Activated CD8-positive, alpha-beta memory T cell treated with anti-CD3 and anti-CD28 coated beads, Interleukin-2, amount 50 U/mL, for 1 hour (primary cell): ENCODE measurements around the gene PLPPR5.
"Not testable (repeated sequence)": the region's sequence is repeated elsewhere in the genome, so short reads cannot be mapped to it uniquely, and the experiment has no call there.

Experiments
- DNase-seq: peaks from one replicate; pipeline ENCODE4 v3.0.0-alpha.2; 2020; ENCODE audit errors: extremely low read depth

The PLPPR5 gene

DNA sequence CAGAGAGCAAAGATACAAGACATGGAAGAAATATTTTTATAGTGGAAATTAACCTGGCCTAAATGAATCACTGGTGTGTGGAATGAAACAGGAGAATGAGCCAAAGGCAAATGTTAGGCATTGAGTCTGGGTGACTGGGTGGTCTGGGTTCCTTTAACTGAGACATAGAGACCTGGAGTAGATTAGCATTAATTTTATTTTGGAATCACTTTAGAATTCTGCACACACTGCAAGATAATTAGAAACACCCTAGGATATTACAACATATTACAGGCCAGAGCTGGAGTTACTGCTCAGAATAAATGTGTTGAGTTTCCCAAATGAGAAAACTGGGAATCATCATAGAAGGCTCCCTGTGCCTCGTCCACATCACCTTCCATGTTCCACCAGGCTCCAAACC, 85.5 kb downstream of the PLPPR5 start:
- DNase-seq = no peak

- no peak for DNase-seq
Measured at GRCh38 chr1:98914547-98914946, 90.1 kb downstream of the PLPPR5 start.

GRCh38 chr1:98910827-98911226, 93.8 kb downstream of the PLPPR5 start:
- no peak for DNase-seq

- no peak for DNase-seq
Measured at GRCh38 chr1:98908980-98909379, 95.7 kb downstream of the PLPPR5 start.

- DNase-seq = no peak
Measured at GRCh38 chr1:98906809-98907208, 97.9 kb downstream of the PLPPR5 start.

DNA sequence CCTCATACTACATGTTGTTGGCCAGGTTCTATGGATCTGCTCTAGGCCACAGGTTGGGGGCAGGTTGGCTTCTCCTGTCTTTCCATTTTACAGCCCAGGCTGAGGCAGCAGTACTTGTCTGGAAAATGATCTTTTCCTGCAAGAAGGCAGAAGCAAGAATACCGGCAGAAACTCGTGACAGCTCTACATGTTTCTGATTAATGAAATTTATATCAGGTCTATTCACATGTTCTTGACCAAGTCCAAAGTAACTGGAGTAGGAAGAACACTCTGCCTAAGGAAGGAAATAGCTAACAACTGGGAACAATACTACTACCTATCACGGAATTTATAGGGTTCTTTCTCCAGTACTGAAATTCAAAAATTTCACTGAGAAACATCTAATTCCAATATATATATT, 98.3 kb downstream of the PLPPR5 start:
- no peak for DNase-seq

DNA sequence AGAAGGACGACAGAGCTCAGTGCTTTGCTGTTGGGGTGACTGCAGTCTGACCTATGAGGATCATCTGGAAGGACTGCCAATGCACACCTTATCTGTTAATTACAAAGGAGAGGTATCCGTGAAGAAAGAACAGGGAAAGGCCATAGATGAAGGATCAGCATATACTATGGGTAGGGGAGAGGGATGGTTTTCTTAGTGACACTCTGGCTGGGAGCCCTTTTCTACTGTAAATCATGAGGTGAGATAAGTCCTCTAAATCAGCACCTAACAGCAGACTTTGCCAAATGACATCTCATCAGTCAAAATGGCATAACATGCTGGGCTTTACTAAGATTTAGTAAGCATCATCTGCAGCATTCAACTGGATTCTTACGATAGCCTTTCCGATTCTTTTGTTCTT, 100.0 kb downstream of the PLPPR5 start:
- no peak for DNase-seq

DNA sequence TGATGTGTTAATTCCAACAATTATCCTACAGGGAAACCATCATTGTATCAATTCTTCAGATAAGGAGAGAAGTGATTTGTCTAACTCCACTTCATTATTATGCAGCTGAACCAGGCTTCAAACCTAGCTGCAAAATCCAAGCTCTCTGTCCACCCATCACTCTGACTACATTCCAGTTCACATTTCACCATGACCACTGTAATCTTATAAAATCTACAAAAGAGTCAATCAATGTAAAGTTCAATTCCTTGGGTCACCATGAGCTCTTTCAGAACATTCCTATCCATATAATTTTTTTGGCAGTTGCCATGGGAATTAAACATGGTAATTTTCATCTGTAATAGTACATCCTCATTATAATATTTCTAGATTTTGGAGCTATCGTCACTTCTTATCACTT, 100.9 kb downstream of the PLPPR5 start:
- no peak for DNase-seq

GRCh38 chr1:98903261-98903660, 101.4 kb downstream of the PLPPR5 start:
- DNase-seq = no peak

DNA sequence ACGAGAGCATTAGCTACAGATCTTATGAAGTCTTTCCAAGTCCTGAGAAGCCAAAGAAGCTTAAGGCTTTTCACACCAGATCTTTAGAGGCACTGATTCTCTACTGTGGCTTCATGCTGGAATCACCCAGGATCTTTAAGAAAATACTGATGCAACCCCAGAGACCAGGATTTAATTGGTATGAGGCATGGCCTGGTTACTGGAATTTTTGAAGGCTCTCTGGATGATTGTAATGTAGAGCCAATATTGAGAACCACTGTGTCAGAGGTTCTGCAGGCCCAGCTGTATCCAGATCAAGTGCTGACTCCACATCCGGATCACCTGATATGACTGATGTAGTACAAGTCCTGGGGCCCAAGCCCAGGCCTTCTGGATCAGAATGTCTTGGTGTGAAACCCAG, 105.7 kb downstream of the PLPPR5 start:
- no peak for DNase-seq

DNA sequence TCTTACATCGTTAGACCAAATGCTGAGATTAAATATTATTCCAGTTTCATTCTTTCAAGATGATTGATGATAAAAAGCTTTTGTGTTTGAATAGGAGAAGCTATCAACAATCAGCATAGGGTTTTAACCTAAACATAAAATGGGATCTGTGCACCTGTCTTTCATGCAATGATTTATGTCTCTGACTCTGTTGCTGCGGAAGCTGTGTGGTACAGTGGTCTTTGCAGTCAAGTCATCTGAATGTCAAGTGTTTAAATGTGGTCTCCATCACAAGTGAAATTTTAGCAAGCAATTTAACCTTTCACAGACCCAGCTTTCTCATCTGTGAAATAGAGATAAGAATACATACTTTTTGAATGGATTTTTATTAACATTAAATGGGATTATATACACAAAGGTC, 107.2 kb downstream of the PLPPR5 start:
- DNase-seq = no peak

DNA sequence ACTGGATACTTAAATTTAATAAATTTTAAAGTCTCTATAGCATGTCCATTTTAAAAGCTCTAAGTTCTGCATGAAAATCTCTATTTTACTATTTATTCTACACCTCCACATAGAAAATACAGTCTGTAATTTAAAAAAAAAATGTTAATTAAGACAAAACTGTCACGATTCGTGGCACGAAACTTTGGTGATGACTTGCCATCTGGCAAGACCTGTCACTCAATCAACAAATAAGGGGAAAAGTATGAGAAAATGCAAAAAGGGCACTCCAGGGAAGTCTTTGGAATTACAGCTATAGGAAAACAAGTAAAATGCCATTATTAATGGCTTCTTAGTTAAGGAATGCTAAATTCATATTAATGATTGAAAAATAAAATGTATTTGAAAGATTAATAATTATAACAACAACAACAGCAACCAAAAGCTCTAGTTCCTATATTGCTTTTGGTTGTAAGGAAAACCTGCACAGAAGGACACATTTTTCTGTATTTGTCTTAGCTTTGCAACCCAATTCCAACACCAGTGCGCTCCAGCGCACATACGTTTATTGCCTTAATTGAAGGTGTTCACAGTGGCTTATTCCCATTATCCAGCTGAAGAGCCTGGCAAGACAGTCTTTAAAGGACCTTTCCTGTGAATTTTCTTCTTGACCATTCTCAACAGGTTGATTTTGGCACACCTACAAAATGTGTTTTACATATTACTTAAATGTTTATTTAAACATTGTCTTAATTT, 107.8 kb downstream of the PLPPR5 start:
- DNase-seq = no peak

- no peak for DNase-seq
Measured at GRCh38 chr1:98893371-98893770, 111.3 kb downstream of the PLPPR5 start.

GRCh38 chr1:98888869-98889268, 115.8 kb downstream of the PLPPR5 start:
- no peak for DNase-seq

GRCh38 chr1:98887507-98887906, 117.2 kb downstream of the PLPPR5 start:
- no peak for DNase-seq

- DNase-seq = no peak
Measured at GRCh38 chr1:98884864-98885263, 119.8 kb downstream of the PLPPR5 start.

- DNase-seq = no peak
Measured at GRCh38 chr1:98881901-98882300, 122.8 kb downstream of the PLPPR5 start.

- DNase-seq = not testable (repeated sequence)
Measured at GRCh38 chr1:98881234-98881633, 123.4 kb downstream of the PLPPR5 start.

DNA sequence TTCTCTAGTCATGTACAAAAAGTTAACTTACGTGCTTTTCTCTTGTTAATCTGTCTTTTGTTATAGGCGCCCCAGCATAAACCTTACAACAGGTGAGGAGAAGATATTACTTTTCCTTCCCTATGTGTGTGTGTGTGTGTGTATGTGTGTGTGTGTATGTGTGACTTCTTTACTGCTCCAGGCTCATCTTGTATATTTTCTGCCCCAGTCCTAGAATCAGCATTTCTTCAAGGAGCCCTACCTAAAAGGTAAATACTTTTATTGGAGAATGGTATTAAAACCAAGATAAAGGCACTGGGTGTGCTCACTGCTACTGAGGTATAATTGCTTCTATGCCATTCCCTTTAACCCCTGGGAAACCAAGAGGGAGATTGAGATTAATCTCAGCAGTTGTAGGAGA, 129.8 kb downstream of the PLPPR5 start:
- no peak for DNase-seq

DNA sequence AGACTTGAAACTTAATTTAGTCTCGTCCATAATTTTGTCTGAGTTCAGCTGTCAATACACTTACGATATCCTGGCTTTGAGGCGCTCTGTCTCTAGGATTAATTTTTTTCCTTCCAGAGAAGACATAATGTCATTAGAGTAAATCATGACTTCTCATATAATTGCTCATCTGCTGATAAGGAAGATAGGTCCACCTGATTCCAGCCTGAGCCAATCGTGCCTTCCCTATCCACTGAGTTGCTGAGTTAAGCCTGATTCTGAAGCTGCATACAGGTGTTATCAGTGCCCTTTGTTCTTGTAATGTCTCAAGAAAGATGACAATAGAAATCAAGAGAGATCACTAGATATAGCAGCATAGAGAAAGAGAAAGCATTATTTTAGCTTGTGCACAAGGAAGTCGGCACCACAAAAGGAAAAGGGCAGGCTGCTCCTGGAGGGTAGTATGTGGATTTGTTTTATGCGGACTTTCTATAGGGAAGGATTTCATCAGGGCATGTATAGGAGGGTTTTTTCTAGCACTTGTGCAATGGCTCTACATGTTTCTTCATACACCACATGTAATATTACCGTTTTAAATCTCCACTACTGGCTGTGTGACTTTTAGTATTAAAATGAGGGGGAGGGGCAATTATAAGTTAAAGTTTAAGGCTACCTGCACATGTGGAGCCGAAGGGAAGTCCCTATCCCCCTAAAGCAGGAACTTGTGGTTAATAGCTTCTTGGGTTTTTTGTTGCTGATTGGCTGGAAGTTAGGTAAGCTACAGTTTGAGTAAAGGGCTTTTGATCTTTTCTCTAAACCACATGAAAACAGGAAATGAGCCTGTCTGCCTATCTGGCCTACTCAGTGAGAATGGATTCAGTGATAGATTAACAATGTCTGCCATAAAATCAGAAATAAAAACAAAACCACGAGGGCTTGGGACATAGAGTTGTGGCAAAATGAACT, 133.4 kb downstream of the PLPPR5 start:
- peak; percentile 28 for DNase-seq

- DNase-seq = no peak
Measured at GRCh38 chr1:98865796-98866195, 138.9 kb downstream of the PLPPR5 start.

DNA sequence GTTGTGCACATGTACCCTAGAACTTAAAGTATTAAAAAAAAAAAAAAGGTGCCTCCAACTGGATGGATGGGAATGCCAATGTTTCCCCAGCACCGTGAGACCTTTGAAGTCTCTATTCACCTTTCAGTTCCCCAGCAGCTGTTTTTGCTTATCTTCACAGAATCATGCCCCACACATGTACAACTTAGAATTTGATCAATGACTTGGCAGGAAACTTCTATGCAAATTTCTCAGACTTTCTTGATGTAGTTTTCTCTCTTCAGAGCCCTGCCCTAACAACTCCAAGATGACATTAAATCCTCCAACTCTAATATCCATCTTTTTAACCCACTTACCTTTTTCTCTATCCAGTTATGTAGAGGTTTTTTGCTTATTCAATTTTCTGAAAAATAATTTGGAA, 144.3 kb downstream of the PLPPR5 start:
- DNase-seq = no peak

- no peak for DNase-seq
Measured at GRCh38 chr1:98854137-98854536, 150.5 kb downstream of the PLPPR5 start.
